A204.1 (cell line): Measurements from ENCODE around the gene COA3.
"Not testable (repeated sequence)": the region's sequence is repeated elsewhere in the genome, so short reads cannot be mapped to it uniquely, and the experiment has no call there.

Experiments
- FAIRE-seq: peaks from 2 replicates; lab custom pipeline; 2012; peaks lifted over from hg19 to GRCh38; lab: Jason Lieb, UNC

Gene COA3

GRCh38 chr17:42781639-42782165, 16.8 kb downstream of the COA3 start:
- FAIRE-seq: no peak

- no peak for FAIRE-seq
Measured at GRCh38 chr17:42780851-42781638, 17.5 kb downstream of the COA3 start.

- no peak for FAIRE-seq
Measured at GRCh38 chr17:42779936-42780850, 18.3 kb downstream of the COA3 start, which contains the start of gene WNK4. Gene WNK4, plus strand, starts transcription at chr17:42780610. Its CDS starts 89 bp downstream, at chr17:42780699.

GRCh38 chr17:42779304-42779935, 19.1 kb downstream of the COA3 start:
- no peak for FAIRE-seq

- FAIRE-seq: no peak
Measured at GRCh38 chr17:42778570-42778969, 19.9 kb downstream of the COA3 start.

- no peak for FAIRE-seq
Measured at GRCh38 chr17:42775534-42776098, 22.9 kb downstream of the COA3 start.

- no peak for FAIRE-seq
Measured at GRCh38 chr17:42774066-42774745, 24.3 kb downstream of the COA3 start.

GRCh38 chr17:42773290-42774035, 25.0 kb downstream of the COA3 start, which contains the start of gene VPS25:
Gene VPS25, plus strand, starts transcription at chr17:42773449. Its CDS starts 27 bp downstream, at chr17:42773476.
- FAIRE-seq: no peak

- no peak for FAIRE-seq
Measured at GRCh38 chr17:42772945-42773289, 25.6 kb downstream of the COA3 start.

- not testable (repeated sequence) for FAIRE-seq
Measured at GRCh38 chr17:42769964-42770363, 28.5 kb downstream of the COA3 start.

- FAIRE-seq: not testable (repeated sequence)
Measured at GRCh38 chr17:42768006-42768405, 30.5 kb downstream of the COA3 start.

GRCh38 chr17:42767512-42767911, 31.0 kb downstream of the COA3 start:
- no peak for FAIRE-seq

GRCh38 chr17:42766124-42766523, 32.4 kb downstream of the COA3 start:
- no peak for FAIRE-seq

- FAIRE-seq: no peak
Measured at GRCh38 chr17:42761638-42762037, 36.9 kb downstream of the COA3 start.

GRCh38 chr17:42760652-42761581, 37.6 kb downstream of the COA3 start, which contains the start of gene RAMP2:
Gene RAMP2, plus strand, starts transcription at chr17:42761227. Its CDS starts 35 bp downstream, at chr17:42761262.
- FAIRE-seq: no peak

GRCh38 chr17:42759982-42760651, 38.4 kb downstream of the COA3 start:
- FAIRE-seq: no peak

GRCh38 chr17:42754782-42755181, 43.7 kb downstream of the COA3 start:
- no peak for FAIRE-seq

- no peak for FAIRE-seq
Measured at GRCh38 chr17:42751628-42752027, 46.9 kb downstream of the COA3 start.
